ENCODE measurements around the gene TM4SF20. TPM values are rescaled to one million over a fixed set of nuclear protein-coding genes. Genes with fewer than 3 reads are reported as not detected.

TM4SF20 gene
- total and polyA plus RNA-seq, 2 experiments from 2014 or later = not detected

DNA sequence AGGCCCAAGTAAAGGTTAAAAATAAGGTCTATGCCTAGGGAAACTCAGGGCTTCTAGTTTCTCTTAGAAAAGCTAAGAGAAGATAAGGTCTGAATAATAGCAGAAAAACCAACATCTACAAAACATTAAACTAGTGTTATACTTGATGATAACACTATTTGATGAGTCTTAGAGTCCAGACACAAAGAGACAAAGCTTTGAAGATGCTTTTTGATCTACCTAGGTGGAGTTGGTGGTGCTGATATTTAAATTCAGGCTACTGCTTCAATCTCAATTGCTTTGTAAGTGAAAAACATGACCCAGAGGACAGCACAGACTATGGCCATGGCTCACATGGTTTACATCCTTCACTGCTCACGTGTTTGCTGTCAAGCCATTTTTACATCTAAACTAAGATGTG is 65.8 kb downstream of the TM4SF20 start:
- DNase-seq (ENCODE audit: low spot score) (no peak), ATAC-seq (no peak)
- Histone ChIP-seq H4K20me1 (replicated peaks; ENCODE audit: insufficient read depth) (no peaks in the 10 kb centered on the region), H3K4me2 (no peak overlapping the region), H3K79me2 (replicated peaks; ENCODE audit: insufficient read depth) (no peaks in the 10 kb centered on the region), H3K27me3 (ENCODE audit: insufficient read depth) (no peaks in the 10 kb centered on the region), H3K4me1 (ENCODE audit: insufficient read depth) (peaks cover 3% of the 10 kb centered on the region; the same call in 1 of the 2 replicates), H3F3A (replicated peaks; ENCODE audit: low read depth) (no peaks in the 10 kb centered on the region), H2AFZ (no peak overlapping the region), H3K9me2 (ENCODE audit: insufficient read depth) (0 out of 2 replicates have a peak, but pooled peaks cover 2% of the 10 kb centered on the region), H3K36me3 (ENCODE audit: insufficient read depth) (no peaks in the 10 kb centered on the region), H3K4me3 (no peak overlapping the region), H3K27ac (ENCODE audit: low read depth) (no peak overlapping the region)
- H3K4me3 Mint-ChIP-seq = no peak overlapping the region
- TF ChIP-seq NANOG (IDR thresholded peaks at IDR 0.05; ENCODE audit: borderline replicate concordance) = no peak
- TF ChIP-seq EZH2phosphoT487 (IDR thresholded peaks at IDR 0.05; ENCODE audit: unreplicated experiment) = no peak
- TF ChIP-seq ZNF331 (CRISPR knock-in tag; IDR thresholded peaks at IDR 0.05; ENCODE audit: low read depth) = no peak
- TF ChIP-seq JUNB (IDR thresholded peaks at IDR 0.05; ENCODE audit: unreplicated experiment) = no peak
- TF ChIP-seq, protein P1, sequence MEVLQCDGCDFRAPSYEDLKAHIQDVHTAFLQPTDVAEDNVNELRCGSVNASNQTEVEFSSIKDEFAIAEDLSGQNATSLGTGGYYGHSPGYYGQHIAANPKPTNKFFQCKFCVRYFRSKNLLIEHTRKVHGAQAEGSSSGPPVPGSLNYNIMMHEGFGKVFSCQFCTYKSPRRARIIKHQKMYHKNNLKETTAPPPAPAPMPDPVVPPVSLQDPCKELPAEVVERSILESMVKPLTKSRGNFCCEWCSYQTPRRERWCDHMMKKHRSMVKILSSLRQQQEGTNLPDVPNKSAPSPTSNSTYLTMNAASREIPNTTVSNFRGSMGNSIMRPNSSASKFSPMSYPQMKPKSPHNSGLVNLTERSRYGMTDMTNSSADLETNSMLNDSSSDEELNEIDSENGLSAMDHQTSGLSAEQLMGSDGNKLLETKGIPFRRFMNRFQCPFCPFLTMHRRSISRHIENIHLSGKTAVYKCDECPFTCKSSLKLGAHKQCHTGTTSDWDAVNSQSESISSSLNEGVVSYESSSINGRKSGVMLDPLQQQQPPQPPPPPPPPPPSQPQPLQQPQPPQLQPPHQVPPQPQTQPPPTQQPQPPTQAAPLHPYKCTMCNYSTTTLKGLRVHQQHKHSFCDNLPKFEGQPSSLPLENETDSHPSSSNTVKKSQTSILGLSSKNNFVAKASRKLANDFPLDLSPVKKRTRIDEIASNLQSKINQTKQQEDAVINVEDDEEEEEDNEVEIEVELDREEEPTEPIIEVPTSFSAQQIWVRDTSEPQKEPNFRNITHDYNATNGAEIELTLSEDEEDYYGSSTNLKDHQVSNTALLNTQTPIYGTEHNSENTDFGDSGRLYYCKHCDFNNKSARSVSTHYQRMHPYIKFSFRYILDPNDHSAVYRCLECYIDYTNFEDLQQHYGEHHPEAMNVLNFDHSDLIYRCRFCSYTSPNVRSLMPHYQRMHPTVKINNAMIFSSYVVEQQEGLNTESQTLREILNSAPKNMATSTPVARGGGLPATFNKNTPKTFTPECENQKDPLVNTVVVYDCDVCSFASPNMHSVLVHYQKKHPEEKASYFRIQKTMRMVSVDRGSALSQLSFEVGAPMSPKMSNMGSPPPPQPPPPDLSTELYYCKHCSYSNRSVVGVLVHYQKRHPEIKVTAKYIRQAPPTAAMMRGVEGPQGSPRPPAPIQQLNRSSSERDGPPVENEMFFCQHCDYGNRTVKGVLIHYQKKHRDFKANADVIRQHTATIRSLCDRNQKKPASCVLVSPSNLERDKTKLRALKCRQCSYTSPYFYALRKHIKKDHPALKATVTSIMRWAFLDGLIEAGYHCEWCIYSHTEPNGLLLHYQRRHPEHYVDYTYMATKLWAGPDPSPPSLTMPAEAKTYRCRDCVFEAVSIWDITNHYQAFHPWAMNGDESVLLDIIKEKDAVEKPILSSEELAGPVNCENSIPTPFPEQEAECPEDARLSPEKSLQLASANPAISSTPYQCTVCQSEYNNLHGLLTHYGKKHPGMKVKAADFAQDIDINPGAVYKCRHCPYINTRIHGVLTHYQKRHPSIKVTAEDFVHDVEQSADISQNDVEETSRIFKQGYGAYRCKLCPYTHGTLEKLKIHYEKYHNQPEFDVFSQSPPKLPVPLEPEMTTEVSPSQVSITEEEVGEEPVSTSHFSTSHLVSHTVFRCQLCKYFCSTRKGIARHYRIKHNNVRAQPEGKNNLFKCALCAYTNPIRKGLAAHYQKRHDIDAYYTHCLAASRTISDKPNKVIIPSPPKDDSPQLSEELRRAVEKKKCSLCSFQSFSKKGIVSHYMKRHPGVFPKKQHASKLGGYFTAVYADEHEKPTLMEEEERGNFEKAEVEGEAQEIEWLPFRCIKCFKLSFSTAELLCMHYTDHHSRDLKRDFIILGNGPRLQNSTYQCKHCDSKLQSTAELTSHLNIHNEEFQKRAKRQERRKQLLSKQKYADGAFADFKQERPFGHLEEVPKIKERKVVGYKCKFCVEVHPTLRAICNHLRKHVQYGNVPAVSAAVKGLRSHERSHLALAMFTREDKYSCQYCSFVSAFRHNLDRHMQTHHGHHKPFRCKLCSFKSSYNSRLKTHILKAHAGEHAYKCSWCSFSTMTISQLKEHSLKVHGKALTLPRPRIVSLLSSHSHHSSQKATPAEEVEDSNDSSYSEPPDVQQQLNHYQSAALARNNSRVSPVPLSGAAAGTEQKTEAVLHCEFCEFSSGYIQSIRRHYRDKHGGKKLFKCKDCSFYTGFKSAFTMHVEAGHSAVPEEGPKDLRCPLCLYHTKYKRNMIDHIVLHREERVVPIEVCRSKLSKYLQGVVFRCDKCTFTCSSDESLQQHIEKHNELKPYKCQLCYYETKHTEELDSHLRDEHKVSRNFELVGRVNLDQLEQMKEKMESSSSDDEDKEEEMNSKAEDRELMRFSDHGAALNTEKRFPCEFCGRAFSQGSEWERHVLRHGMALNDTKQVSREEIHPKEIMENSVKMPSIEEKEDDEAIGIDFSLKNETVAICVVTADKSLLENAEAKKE (CRISPR knock-in tag; IDR thresholded peaks at IDR 0.05) = no peak
- TF ChIP-seq, protein P2, sequence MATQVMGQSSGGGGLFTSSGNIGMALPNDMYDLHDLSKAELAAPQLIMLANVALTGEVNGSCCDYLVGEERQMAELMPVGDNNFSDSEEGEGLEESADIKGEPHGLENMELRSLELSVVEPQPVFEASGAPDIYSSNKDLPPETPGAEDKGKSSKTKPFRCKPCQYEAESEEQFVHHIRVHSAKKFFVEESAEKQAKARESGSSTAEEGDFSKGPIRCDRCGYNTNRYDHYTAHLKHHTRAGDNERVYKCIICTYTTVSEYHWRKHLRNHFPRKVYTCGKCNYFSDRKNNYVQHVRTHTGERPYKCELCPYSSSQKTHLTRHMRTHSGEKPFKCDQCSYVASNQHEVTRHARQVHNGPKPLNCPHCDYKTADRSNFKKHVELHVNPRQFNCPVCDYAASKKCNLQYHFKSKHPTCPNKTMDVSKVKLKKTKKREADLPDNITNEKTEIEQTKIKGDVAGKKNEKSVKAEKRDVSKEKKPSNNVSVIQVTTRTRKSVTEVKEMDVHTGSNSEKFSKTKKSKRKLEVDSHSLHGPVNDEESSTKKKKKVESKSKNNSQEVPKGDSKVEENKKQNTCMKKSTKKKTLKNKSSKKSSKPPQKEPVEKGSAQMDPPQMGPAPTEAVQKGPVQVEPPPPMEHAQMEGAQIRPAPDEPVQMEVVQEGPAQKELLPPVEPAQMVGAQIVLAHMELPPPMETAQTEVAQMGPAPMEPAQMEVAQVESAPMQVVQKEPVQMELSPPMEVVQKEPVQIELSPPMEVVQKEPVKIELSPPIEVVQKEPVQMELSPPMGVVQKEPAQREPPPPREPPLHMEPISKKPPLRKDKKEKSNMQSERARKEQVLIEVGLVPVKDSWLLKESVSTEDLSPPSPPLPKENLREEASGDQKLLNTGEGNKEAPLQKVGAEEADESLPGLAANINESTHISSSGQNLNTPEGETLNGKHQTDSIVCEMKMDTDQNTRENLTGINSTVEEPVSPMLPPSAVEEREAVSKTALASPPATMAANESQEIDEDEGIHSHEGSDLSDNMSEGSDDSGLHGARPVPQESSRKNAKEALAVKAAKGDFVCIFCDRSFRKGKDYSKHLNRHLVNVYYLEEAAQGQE (IDR thresholded peaks at IDR 0.05; ENCODE audit: unreplicated experiment) = no peak
- TF ChIP-seq CREB1 (CRISPR knock-in tag; IDR thresholded peaks at IDR 0.05; ENCODE audit: low read depth) = no peak
- TF ChIP-seq POLR2AphosphoS5 (IDR thresholded peaks at IDR 0.05; ENCODE audit: low read depth) = no peak
- no peak for TF ChIP-seq EZH2 (IDR thresholded peaks at IDR 0.05; ENCODE audit: low read depth, unreplicated experiment)
- TF ChIP-seq, protein P3, sequence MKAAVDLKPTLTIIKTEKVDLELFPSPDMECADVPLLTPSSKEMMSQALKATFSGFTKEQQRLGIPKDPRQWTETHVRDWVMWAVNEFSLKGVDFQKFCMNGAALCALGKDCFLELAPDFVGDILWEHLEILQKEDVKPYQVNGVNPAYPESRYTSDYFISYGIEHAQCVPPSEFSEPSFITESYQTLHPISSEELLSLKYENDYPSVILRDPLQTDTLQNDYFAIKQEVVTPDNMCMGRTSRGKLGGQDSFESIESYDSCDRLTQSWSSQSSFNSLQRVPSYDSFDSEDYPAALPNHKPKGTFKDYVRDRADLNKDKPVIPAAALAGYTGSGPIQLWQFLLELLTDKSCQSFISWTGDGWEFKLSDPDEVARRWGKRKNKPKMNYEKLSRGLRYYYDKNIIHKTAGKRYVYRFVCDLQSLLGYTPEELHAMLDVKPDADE (IDR thresholded peaks at IDR 0.05) = no peak
- no peak for TF ChIP-seq ZNF114 (CRISPR knock-in tag; IDR thresholded peaks at IDR 0.05)
- no peak for TF ChIP-seq STAT1 (IDR thresholded peaks at IDR 0.05; ENCODE audit: unreplicated experiment)
- TF ChIP-seq, protein P4, sequence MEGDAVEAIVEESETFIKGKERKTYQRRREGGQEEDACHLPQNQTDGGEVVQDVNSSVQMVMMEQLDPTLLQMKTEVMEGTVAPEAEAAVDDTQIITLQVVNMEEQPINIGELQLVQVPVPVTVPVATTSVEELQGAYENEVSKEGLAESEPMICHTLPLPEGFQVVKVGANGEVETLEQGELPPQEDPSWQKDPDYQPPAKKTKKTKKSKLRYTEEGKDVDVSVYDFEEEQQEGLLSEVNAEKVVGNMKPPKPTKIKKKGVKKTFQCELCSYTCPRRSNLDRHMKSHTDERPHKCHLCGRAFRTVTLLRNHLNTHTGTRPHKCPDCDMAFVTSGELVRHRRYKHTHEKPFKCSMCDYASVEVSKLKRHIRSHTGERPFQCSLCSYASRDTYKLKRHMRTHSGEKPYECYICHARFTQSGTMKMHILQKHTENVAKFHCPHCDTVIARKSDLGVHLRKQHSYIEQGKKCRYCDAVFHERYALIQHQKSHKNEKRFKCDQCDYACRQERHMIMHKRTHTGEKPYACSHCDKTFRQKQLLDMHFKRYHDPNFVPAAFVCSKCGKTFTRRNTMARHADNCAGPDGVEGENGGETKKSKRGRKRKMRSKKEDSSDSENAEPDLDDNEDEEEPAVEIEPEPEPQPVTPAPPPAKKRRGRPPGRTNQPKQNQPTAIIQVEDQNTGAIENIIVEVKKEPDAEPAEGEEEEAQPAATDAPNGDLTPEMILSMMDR (conservative IDR thresholded peaks at IDR 0.05; ENCODE audit: low read depth in 2 of 2) = no peak
- H3K9me3 Mint-ChIP-seq = peaks cover 7% of the 10 kb centered on the region
- H3K4me1 Mint-ChIP-seq = peaks cover 11% of the 10 kb centered on the region
- peaks cover 1% of the 10 kb centered on the region for H3K27me3 Mint-ChIP-seq (ENCODE audit: insufficient read depth, low read depth, poor library complexity)
- H3K36me3 Mint-ChIP-seq (ENCODE audit: low read depth) = peaks cover 3% of the 10 kb centered on the region; the same call in 2 of the 3 replicates
- H3K27ac Mint-ChIP-seq = no peak overlapping the region
